CD4-positive, alpha-beta T cell treated with Interleukin-6 at 100 ng/mL for 8 hours (primary cell): ENCODE data around the gene AFMID.
"Not testable (repeated sequence)": the region's sequence is repeated elsewhere in the genome, so short reads cannot be mapped to it uniquely, and the experiment has no call there.

ENCODE experiments used
- DNase-seq: peaks from one replicate; pipeline ENCODE4 v3.0.0-alpha.2; 2020; ENCODE audit warnings: mixed read lengths, low spot score

The AFMID gene

GRCh38 chr17:78154903-78155811 is 32.0 kb upstream of the AFMID start:
- no peak for DNase-seq

GRCh38 chr17:78159575-78160158 is 27.5 kb upstream of the AFMID start:
- DNase-seq, result no peak

GRCh38 chr17:78163881-78164747 is 23.0 kb upstream of the AFMID start:
- DNase-seq, result no peak

- DNase-seq, result no peak
Observed at GRCh38 chr17:78164748-78165607, 22.2 kb upstream of the AFMID start.

- DNase-seq, result no peak
Observed at GRCh38 chr17:78166416-78166815, 20.7 kb upstream of the AFMID start.

- peak; percentile 84 for DNase-seq
Observed at GRCh38 chr17:78168242-78168902, 18.8 kb upstream of the AFMID start, which contains the start of gene SYNGR2. Gene SYNGR2, plus strand, starts transcription at chr17:78168581. Its CDS starts 36 bp downstream, at chr17:78168617.

GRCh38 chr17:78168903-78169793 is 18.0 kb upstream of the AFMID start:
- DNase-seq, result peak; percentile 34

- no peak for DNase-seq
Observed at GRCh38 chr17:78170692-78171590, 16.2 kb upstream of the AFMID start.

GRCh38 chr17:78171591-78172248 is 15.4 kb upstream of the AFMID start:
- DNase-seq, result not testable (repeated sequence)

GRCh38 chr17:78172249-78173051 is 14.7 kb upstream of the AFMID start:
- no peak for DNase-seq

GRCh38 chr17:78173097-78173715 is 14.0 kb upstream of the AFMID start:
- peak; percentile 35 for DNase-seq

GRCh38 chr17:78174346-78174869 is 12.8 kb upstream of the AFMID start:
- DNase-seq, result no peak

GRCh38 chr17:78174870-78175642 is 12.1 kb upstream of the AFMID start:
- no peak for DNase-seq

GRCh38 chr17:78175643-78175981 is 11.6 kb upstream of the AFMID start:
- no peak for DNase-seq

- peak; percentile 74 for DNase-seq
Observed at GRCh38 chr17:78176548-78177025, 10.6 kb upstream of the AFMID start.

GRCh38 chr17:78179372-78179771 is 7.8 kb upstream of the AFMID start:
- DNase-seq, result no peak
